ENCODE results near the gene EIF3K.

DNA sequence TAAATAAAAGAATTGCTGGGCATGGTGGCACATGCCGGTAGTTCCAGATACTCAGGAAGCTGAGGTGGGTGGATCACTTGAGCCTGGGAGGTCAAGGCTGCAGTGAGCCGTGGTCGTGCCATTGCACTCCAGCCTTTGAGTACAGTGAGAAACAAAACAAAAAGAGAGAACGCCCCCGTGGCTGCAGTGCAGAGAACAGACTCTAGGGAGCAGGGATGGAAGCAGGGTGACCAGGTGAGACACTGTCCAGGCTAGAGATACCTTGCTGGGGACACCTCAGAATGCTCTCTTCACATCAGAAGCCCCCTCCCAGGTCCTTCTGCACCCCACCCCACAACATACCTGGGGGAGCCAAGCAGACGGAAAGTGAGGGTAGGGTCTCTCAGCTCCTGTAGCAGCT, 26.0 kb upstream of the EIF3K start:
- TF ChIP-seq, protein P1, sequence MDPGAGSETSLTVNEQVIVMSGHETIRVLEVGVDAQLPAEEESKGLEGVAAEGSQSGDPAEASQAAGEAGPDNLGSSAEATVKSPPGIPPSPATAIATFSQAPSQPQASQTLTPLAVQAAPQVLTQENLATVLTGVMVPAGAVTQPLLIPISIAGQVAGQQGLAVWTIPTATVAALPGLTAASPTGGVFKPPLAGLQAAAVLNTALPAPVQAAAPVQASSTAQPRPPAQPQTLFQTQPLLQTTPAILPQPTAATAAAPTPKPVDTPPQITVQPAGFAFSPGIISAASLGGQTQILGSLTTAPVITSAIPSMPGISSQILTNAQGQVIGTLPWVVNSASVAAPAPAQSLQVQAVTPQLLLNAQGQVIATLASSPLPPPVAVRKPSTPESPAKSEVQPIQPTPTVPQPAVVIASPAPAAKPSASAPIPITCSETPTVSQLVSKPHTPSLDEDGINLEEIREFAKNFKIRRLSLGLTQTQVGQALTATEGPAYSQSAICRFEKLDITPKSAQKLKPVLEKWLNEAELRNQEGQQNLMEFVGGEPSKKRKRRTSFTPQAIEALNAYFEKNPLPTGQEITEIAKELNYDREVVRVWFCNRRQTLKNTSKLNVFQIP (CRISPR knock-in tag; IDR thresholded peaks at IDR 0.05; ENCODE audit: borderline replicate concordance, low read depth) = no peak
- TF ChIP-seq, protein P2, sequence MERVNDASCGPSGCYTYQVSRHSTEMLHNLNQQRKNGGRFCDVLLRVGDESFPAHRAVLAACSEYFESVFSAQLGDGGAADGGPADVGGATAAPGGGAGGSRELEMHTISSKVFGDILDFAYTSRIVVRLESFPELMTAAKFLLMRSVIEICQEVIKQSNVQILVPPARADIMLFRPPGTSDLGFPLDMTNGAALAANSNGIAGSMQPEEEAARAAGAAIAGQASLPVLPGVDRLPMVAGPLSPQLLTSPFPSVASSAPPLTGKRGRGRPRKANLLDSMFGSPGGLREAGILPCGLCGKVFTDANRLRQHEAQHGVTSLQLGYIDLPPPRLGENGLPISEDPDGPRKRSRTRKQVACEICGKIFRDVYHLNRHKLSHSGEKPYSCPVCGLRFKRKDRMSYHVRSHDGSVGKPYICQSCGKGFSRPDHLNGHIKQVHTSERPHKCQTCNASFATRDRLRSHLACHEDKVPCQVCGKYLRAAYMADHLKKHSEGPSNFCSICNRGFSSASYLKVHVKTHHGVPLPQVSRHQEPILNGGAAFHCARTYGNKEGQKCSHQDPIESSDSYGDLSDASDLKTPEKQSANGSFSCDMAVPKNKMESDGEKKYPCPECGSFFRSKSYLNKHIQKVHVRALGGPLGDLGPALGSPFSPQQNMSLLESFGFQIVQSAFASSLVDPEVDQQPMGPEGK (CRISPR knock-in tag; IDR thresholded peaks at IDR 0.05; ENCODE audit: borderline replicate concordance) = no peak
- no peak for TF ChIP-seq ZNF70 (CRISPR knock-in tag; IDR thresholded peaks at IDR 0.05)
- no peak for TF ChIP-seq ZFP30 (CRISPR knock-in tag; IDR thresholded peaks at IDR 0.05)
- TF ChIP-seq TOX (CRISPR knock-in tag; IDR thresholded peaks at IDR 0.05; ENCODE audit: borderline replicate concordance) = no peak
- TF ChIP-seq ESRRG (CRISPR knock-in tag; IDR thresholded peaks at IDR 0.05) = no peak
- no peak for TF ChIP-seq GLIS3 (CRISPR knock-in tag; IDR thresholded peaks at IDR 0.05)
- TF ChIP-seq RARB (CRISPR knock-in tag; IDR thresholded peaks at IDR 0.05) = no peak
- no peak for TF ChIP-seq CSDC2 (CRISPR knock-in tag; IDR thresholded peaks at IDR 0.05)
- TF ChIP-seq, protein P3, sequence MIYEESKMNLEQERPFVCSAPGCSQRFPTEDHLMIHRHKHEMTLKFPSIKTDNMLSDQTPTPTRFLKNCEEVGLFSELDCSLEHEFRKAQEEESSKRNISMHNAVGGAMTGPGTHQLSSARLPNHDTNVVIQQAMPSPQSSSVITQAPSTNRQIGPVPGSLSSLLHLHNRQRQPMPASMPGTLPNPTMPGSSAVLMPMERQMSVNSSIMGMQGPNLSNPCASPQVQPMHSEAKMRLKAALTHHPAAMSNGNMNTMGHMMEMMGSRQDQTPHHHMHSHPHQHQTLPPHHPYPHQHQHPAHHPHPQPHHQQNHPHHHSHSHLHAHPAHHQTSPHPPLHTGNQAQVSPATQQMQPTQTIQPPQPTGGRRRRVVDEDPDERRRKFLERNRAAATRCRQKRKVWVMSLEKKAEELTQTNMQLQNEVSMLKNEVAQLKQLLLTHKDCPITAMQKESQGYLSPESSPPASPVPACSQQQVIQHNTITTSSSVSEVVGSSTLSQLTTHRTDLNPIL (CRISPR knock-in tag; IDR thresholded peaks at IDR 0.05; ENCODE audit: low read depth) = no peak
- TF ChIP-seq ZNF565 (CRISPR knock-in tag; conservative IDR thresholded peaks at IDR 0.05; ENCODE audit: low read depth) = no peak
- no peak for TF ChIP-seq ARNTL (CRISPR knock-in tag; IDR thresholded peaks at IDR 0.05; ENCODE audit: borderline replicate concordance, low read depth)

Measured in SK-N-SH treated with all-trans-retinoic acid at 6 μM for 48 hours (cell line).